Diencephalon (tissue), 1 donor: ENCODE measurements around the gene EFCAB6. TPM values are rescaled to one million over a fixed set of nuclear protein-coding genes. Genes with fewer than 3 reads are reported as not detected.

Experiments
- small RNA-seq: library from RNA; depleted of rRNA; stranded (forward); fragments of <200 nt; gene quantifications from one replicate; pipeline ENCODE3, GENCODE V24; 2014
- total RNA-seq: library from RNA; depleted of rRNA; stranded (reverse); fragments of >200 nt; gene quantifications from one replicate; pipeline ENCODE4 v1.2.3, GENCODE V29; 2014

Gene EFCAB6
- 12.0 TPM for total RNA-seq

GRCh38 chr22:43812149-43812842, at the start of gene EFCAB6:
Gene EFCAB6 (minus strand): TSS chr22:43812305. CDS start chr22:43782318, 29,987 bp downstream.

Small RNAs within 50 kb of the gene (small RNA-seq; reads per million reads assigned to genes)
- not detected for gene HMGN2P9

Other genes starting within 250 kb of the EFCAB6 start
- gene SULT4A1, start 50.2 kb upstream of the EFCAB6 start, total RNA-seq, result 49.4 TPM
- 0.23 TPM for gene PNPLA5, start 79.7 kb upstream of the EFCAB6 start, total RNA-seq
- 8.1 TPM for gene PNPLA3, start 111.5 kb upstream of the EFCAB6 start, total RNA-seq
- 45.9 TPM for gene SAMM50, start 143.1 kb upstream of the EFCAB6 start, total RNA-seq
- 12.5 TPM for gene PARVB, start 212.0 kb upstream of the EFCAB6 start, total RNA-seq